Activated CD8-positive, alpha-beta memory T cell treated with anti-CD3 and anti-CD28 coated beads, Interleukin-2, amount 50 U/mL, for 24 hours (primary cell): ENCODE results near the gene PLCD3.

Experiments
- DNase-seq: peaks from one replicate; pipeline ENCODE4 v3.0.0-alpha.2; 2020; ENCODE audit errors: extremely low read depth

PLCD3 gene

DNA sequence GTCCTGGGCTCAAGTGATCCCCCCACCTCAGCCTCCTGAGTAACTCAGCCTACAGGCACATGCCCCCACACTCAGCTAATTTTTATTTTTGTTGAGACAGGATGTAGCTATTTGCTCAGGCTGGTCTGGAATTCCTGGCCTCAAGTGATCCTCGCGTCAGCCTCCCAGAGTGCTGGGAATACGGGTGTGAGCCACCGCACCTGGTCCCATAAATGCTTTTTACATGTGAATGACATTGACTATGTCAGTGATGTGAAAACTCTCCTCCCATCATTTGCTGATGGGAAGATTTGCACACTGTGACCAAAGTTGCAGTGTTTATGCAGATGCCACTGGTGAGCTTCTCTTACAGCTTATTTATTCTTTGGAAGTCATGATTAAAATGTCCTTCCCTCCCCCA lies 15.0 kb downstream of the PLCD3 start:
- DNase-seq: no peak

DNA sequence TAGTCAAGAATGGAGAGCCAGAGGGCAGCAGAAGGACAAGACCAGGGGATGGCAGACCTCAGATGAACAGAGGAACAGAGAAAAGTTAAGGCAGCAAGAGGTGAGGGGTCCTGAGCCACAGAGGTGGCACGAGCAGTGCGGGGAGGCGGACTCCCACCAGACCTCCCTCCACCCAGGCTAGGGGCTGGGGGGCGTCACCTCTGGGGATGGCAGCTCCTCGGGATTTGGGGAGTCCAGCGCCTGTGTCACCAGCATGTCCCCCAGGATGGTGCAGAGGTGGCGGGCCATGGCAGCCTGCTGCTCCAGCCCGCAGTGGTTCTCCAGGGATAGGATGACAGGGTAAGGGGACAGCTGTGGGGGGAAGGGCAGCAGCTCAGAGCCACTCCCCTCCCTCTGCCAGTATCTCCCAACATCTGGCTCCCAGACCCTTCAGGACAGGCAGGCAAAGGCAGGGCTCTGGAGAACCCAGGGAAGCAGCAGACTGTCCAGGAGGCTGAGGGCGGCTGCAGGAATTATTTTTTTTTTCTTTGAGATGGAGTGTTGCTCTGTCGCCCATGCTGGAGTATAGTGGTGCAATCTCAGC lies 15.8 kb downstream of the PLCD3 start:
- DNase-seq: no peak

DNA sequence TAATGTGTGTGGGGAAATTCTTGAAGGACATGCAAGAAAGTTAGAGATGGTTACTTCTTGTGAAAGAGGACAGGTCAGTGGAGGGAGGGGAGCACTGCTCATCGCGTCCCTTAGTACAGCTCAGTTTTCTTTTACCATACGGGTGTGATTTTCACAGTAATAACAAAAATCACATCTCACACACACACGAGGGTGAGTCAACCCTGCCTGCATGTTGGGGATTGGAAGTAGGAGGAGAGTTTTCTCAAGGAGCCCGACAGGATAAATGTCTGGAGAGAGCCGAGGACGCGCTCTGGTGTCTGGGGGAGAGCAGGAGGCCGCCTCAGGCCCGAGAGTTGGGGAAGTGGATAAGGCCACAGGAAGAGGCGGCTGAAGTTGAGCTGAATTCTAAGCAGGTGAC lies 16.4 kb downstream of the PLCD3 start:
- no peak for DNase-seq

DNA sequence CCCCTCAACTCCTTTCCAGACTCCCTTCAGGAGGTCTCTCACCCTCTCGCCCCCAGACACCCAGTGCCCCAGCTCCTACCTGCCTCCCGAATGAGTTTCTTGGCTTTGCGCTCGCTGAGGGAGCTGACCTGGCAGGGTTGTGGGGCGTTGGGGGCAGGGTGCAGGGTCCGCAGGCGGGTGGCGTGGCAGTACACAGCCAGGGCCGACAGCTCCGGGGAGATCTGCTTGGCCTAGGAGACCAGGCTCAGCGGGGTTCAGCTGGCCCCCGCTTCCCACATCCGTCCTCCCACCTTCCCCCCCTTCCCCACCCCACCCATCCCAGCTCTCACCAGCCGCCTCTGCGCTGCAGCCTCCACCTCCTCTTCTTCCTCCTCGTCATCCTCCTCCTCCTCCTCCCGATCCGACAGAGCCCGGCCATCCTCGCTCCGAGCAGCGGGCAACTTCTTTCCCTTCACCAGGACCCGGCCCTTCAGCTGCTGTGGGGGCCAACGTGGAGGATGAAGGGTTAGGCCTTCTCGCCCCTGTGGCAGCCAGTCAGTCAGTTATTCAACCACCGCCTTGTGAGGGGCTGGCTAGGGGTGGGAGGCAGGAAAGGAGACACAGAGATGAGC lies 17.2 kb downstream of the PLCD3 start:
- no peak for DNase-seq

DNA sequence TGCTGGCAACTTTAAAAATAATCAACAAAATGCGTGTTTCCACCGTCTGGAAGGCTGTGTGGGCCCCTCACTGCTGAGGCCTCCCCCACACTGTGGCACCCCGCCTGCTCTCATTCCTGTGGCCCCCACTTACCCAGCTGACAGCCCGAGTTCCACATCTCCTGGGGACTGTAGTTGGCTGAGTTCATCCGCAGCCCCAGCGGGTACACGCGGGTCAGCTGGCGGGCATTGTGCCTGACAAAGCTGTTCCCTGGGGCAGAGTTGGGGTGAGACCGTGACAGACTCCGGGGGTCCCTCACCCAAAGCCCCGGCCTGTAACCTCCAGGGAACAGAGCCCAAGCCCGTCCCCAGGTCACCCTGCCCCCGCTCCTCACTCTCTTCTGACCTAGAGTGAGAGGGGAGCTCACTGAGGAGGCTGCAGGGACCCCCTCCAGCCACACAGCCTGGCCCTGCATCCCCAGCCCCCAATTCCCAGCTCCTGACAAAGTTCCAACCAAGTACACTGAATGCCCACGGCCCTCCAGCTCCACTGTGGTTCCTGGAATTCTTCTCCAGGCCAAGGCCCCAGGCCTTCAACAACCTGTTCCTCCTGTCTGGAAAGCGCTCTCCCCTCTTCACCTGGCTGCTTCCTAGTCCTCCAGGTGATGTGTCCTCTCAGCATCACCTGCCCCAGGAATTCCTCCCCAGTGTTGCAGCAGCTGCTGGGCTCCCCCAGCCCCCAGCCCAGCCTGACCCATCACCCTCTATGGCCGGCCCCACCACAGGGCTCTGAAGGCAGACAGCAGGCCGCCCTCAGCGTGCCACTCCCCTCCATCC lies 18.0 kb downstream of the PLCD3 start:
- no peak for DNase-seq

DNA sequence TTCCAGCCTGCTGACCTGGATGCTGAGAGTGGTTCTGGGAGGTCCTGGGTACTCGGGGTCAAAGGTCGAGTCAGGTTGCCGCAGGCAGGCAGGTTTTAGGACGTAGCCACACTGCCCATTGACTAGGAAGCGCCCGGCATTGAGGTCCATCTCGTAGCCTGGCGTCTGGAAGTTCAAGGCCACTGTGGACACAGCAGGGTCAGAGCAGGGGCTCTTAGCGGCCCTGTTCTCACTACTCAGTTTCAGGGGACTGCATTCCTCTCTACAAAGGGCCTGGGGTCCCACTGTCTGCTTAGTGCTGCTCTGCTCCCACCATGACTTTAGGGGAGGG lies 18.9 kb downstream of the PLCD3 start:
- DNase-seq: no peak

DNA sequence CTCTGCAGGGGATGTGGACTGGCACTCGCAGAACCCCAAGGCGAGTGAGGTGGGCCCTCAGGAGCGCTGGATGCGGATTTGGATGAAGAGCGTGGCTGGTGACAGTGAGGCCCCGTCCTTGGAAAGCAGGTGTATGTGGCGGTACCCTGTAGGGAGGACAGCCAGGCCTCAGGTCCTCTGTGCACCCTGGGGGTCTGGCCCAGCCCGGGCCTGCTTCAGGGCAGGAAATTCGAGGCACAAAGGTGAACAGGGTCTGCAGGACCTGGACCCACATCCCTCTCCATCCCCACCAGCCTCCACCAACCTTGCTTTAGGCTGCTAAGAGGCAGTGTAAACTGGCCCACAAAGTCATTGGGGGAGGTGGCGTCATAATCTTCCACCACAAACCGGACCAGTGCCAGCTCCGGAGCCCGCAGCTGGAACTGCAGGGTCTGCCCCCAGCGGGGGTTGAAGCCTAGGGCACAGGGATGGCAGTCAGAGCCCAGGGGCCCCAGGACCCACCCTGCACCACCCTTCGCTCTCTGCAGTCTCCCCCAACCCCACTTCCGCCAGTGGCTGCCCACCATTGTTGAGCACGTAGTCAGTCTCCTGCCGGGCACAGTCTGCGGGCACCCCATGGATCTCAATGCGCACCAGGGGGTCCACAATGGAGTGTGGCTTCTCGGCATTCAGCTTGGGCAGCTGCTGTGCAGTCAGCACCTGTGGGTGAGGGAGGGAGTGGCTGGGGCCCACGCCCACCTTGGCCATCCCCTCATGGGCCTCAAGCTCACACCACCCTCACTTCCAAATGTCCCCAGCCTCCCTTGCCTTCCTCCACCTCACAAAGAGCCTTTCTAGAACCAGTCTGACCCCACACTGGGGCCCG lies 19.5 kb downstream of the PLCD3 start:
- DNase-seq: no peak

DNA sequence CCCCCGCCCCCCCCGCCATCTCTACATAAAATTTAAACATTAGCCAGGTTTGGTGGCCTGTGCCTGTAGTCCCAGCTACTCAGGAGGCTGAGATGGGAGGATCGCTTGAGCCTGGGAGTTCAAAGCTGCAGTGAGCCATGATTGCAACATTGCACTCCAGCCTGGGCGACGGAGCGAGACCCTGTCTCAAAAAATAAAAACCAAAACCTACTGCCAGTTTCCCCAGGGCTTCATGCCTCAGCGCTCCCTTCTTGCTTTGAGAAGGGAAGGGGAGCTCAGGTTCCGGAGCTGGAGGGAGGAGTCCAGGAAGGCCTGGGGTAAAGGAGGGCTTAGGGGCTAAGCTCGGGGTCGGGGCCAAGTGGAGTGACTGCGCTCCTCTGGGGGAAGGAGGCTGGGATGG lies 20.5 kb downstream of the PLCD3 start:
- no peak for DNase-seq

DNA sequence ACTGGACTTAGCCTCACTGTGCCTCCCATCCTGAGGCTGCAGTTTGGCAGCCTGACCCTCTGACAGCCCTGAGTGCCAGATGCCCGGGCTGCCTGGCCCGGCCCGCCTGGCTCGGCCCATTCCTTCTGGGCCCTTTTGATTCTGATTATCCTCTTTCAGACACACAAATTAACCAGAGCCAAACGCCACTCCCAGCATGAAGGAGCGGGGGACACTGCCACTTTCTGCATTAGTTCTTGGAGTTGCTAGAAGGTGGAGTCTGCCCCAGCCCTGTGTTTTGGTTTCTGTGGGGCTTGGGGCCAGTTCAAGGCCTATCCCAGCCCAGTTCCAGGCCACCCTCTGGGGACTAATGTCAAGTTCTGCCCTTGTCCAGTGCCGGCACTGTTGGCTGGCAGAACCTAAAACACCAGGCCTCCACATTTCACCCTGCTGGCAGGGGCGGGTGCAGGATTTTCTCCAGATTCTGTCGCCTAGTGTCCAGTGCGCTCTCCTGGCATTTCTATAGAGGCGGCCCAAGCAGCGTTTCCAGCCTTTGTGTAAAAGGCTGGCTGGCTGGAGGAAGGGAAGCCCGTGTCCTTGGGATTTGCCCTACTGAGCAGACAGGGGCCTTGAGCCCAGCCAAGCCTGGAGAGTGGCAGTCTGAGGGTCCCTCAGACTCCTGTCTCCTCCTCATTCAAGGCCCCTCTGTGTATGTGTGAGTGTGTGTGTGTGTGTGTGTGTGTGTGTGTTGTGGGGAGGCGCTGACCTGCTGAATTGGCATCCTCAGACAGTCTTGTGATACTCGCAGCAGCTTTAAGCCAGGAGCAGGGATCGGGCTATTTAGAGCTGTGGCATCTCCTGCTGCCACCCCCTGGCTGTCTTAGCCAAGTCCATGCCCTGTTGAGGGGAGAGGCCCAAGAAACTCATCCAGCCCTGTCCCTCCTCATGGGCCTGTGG lies 21.4 kb downstream of the PLCD3 start:
- DNase-seq: no peak

DNA sequence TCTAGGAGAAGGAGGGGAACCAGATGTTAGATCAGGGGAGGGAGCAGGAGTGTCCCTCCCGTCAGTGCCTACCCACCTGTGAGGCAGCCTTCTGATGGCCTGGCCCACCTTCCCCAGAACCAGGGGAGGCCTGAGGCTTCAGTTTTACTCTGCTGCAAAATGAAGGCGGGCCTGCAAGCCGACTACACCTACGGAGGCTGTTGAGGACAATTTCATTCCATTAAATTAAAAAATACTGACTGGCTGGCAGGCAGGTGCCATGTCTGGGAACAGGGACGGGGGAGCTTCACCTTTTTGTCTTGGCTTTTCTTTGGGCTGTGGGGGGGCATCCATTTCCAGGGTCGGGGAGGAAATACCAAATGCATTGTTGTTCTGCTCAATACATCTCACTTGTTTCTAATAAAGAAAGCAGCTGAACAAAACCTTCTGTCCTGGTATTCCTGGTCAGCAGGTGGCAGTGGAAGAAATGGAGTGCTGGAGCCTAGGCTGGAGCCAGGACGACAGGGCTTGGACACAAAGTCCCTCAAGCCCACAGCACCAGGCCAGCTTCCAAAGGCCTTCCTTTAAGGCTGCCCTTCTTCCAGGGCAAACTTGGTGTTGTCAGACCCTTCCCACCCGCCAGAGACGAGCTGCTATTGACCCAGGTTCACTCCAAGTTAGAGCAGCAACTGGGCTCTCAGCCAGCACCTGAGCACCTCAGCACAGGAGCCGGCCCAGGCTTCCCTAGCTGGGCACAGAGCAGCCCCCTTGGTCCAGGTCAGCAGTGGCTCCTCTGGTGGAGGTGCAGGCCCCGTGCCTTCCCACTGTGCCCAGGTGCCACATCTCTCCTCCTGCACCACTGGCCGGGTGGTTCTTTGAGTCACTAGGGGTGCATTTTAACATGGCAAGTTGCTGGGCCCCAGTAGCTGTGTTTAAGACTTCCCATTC lies 23.5 kb downstream of the PLCD3 start:
- DNase-seq: no peak

DNA sequence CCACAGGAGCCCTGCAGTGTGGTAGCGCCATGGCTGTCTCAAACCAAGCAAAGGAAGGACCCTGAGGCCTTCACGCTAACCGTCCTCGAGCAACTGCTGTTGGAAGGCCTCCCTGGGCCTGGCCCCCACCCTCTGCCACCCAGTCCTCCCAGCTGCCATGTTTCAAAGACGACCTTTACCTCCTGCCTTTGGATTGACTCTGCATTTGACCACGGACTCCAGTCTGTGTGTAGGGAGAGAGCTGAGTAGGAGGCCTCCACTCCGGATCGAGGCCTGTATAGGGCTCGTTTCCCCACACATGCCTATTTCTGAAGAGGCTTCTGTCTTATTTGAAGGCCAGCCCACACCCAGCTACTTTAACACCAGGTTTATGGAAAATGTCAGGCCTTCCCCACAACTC lies 24.3 kb downstream of the PLCD3 start:
- no peak for DNase-seq

DNA sequence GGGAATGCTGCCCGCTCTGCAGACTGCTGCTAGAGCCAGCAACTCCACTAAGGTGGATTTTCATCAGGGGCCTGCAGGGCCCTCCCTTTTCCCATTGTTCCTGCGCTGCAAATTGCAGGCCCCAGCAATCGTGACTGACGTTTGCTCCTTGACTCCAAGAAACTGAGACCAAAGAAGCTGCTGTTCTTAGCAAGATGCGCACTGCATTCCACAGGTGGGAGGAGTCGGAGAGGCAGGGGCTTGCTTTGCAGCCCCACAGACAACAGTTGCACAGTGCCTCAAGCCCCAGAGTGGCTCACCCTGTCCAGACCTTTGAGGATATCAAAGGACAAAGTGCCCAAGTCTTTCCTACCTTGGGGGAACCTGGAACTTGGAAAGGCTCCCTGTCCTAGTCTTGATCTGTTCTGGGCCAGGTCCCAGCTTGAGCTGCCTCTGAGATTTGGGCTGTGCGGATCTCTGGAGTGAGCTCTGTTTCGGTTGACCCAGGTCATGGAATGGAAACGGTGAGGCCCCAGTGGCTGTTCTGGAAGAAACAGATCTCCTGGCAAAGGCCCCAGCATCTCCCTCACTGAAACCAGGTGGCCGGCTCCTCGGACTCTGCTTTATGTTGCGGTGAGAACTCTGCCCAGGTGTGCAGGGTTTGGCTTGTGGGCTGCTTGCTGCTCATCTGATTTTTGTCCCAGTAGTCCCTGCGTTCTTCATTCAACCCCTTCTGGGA lies 24.9 kb downstream of the PLCD3 start:
- DNase-seq: no peak

DNA sequence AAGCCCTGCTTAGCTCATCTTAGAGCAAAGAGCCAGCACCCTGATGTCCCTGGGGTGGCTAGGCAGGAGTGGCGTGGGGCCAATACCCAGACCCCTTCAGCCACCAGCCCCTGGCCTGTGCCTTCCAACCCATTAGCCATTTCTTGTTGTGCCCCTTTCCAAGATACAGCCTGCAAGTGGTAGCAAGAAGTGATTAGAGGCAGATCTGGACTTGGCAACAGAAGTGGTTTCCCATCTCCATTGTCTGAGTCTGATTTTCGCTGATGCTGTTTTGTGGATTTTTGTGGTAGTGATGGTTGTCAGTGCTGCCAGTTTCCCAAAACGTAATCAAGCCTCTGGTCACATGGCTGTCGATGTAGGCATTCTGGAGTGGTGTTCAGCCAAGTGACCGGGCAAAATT lies 25.7 kb downstream of the PLCD3 start:
- no peak for DNase-seq

DNA sequence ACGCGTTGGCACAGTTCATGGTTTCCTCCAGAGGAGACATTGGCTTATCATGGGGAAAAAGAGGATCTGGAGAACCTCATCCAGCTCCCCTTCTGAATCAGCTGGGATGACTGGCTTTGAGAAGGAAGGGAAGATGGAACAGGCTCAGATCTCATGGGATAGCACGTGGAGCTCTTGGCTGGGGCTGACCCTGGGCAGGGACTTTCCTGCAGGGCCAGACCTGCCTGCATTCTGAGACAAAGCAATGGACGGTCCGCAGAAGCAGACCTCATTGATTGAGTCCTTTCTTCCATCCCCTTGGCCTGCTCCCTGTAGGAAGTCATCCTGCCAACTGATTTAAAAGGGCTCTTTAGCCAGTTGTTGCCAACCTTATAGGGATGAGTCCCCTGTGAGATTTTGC lies 26.2 kb downstream of the PLCD3 start:
- no peak for DNase-seq

DNA sequence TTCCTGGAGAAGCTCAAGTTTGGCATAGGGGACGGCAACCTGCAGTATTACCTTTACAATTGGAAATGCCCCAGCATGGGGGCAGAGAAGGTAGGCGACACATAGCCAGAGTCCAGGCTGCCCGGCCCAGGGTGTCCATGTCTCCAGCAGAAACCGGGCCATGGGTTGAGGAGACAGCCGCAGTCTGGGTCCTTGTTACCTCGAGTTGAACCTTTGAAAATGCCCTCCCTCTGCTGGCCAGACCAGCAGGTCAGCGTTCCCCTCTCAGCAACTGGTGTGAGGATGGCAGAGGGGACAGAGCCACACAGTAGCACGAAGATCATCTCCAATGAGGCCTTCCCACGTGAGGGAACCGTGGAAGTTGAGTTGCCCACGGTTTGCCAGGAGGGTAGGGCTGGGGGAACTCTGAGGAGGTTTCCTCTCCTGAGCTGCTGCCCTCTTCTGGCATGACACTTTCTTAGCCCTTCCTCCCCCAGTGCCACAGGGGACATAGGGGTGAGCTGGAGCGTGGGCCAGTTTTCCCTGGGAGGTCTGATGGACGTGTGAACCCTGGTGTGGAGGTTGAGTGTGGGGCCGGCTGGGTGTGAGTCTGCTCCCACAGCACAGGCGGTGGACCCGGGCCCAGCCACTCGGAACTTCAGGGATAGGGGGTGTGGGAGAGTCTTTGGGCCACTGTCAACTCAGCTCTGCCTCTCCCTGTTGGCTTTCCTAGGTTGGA lies 27.2 kb downstream of the PLCD3 start:
- DNase-seq: no peak

DNA sequence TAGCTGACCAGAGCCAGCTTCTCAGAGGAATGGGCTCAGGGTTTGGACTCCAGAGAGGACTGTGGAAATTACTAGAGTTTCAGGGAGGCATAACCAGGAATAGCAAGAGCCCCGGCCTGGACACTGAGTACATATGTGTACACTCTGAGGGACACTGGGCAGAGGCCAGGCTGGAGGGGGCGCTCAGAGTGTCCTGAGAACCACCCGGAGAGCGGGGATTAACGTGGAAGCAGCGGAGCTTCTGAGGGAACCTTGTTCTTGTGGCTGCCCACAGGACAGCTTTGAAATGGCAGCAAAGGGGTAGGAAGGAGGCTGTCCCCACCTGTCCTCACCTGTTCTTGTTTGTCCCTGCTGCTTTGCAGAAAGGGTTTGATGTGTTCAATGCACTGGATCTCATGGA lies 27.8 kb downstream of the PLCD3 start:
- DNase-seq: no peak

DNA sequence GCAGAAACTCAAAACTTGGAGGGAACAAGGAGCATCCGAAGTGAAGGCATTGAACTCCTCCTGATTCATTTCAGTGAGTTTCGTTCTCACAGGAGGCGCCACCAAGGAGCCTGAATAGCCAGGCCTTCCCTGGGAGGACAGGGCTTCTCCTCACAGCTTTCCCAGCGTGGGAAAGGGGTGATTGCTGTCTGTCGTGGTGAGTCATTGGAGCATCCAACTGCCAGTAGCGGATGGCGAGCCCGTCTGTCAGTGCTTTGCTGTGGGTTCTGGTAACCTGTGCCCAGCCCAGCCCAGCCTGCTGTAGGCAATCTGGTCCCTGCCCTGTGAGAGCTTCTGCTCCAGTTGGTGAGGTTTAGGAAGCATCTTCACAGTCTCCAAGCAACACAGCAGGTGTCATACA lies 28.3 kb downstream of the PLCD3 start:
- DNase-seq: no peak

DNA sequence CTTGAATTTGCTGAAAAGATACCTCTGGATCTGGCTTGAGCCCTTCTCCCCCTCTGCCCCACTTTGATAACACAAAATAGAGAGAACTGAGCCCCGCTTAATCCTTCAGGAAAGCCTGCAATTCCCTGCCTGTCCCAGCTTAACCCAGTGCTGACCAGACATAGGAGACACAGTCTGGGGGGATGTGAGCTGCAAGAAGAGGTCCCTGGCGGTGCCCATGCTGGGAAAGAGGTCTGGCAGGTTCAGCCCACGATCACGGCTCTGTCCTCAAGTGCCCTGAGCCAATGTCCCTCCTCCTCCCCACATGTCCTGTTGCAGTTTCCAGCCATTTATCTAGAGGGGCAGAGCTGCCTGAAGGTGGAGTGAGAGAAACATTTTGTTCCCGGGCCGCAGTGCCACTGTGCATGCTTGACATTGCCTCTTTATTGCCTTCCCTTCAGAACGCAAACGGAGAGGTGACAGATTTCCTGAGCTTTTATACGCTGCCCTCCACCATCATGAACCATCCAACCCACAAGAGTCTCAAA lies 29.0 kb downstream of the PLCD3 start:
- no peak for DNase-seq

DNA sequence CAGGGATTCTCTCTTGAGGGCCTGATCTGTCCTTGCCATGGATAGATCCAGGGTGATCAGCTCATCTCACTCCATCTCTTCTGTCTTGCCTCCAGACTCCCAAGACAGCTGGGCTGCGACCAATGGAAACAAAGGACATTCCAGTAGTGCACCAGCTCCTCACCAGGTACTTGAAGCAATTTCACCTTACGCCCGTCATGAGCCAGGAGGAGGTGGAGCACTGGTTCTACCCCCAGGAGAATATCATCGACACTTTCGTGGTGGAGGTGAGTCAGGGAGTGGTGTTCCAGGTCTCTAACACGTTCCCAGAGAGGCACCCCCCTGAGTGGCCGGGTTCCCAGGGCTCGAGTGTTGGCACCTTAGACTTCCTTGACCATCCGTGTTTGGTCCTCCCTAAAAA lies 29.5 kb downstream of the PLCD3 start:
- no peak for DNase-seq
